ENCODE results near the gene TTC5.
A peak's percentile ranks its signal among the peaks of the same experiment; 100 is the strongest.

Gene TTC5

GRCh38 chr14:20346713-20347112 lies 41.0 kb upstream of the TTC5 start:
- Histone ChIP-seq H3K36me3 (replicated peaks in 1 of 2; ENCODE audit: control insufficient read depth in 2 of 2, insufficient read depth in 2 of 2, low read length in 2 of 2) (peaks cover 23 to 67% of the 10 kb centered on the region in 2 donors), H3K4me1 (ENCODE audit: control insufficient read depth in 2 of 2, insufficient read depth in 1 of 2, low read depth in 1 of 2, low read length in 2 of 2) (peaks cover 0 to 3% of the 10 kb centered on the region in 2 donors), H2BK15ac (ENCODE audit: low read length) (no peak overlapping the region), H3K9me3 (replicated peaks in 1 of 2; ENCODE audit: control insufficient read depth in 2 of 2, insufficient read depth in 1 of 2, low read depth in 1 of 2, low read length in 2 of 2) (no peaks in the 10 kb centered on the region), H3K23ac (ENCODE audit: low read depth, low read length, poor library complexity) (no peak overlapping the region), H3K27me3 (ENCODE audit: control insufficient read depth in 3 of 3, insufficient read depth in 3 of 3, low read depth in 1 of 3, low read length in 3 of 3) (no peaks in the 10 kb centered on the region), H2BK5ac (ENCODE audit: low read length) (no peak overlapping the region), H2BK120ac (ENCODE audit: low read depth, low read length) (no peak overlapping the region), H3K27ac (replicated peaks; ENCODE audit: low read length) (no peak overlapping the region), H4K8ac (ENCODE audit: low read depth, low read length) (no peak overlapping the region), H3K14ac (ENCODE audit: low read length) (no peak overlapping the region), H2AK5ac (ENCODE audit: low read depth, low read length) (no peak overlapping the region), H3K18ac (ENCODE audit: low read length) (no peak overlapping the region), H3K4me3 (ENCODE audit: low read length in 2 of 2) (no peak overlapping the region), H3K4me2 (ENCODE audit: insufficient read depth, low read length, poor library complexity, severe bottlenecking) (no peak overlapping the region), H3K79me1 (ENCODE audit: low read depth, low read length) (no peaks in the 10 kb centered on the region), H3K4ac (ENCODE audit: low read length) (no peak overlapping the region), H2AFZ (ENCODE audit: low read length) (no peak overlapping the region), H4K91ac (ENCODE audit: low read depth, low read length, poor library complexity) (no peak overlapping the region), H3K9ac (ENCODE audit: low read depth, low read length, poor library complexity) (no peak overlapping the region), H2BK12ac (ENCODE audit: low read length) (no peak overlapping the region)
- WGBS, 2 donors (ENCODE audit: extremely low coverage in 2 of 2, insufficient read length in 2 of 2, insufficient replicate concordance in 1 of 2): no CpG with 5 or more reads among the region's 1 CpG
- no peak for DNase-seq (ENCODE audit: low spot score)

- H3K36me3 ChIP-seq (replicated peaks in 1 of 2; ENCODE audit: control insufficient read depth in 2 of 2, insufficient read depth in 2 of 2, low read length in 2 of 2): peaks cover 17 to 56% of the 10 kb centered on the region in 2 donors
- no peak overlapping the region for H3K18ac ChIP-seq (ENCODE audit: low read length)
- no peak overlapping the region for H3K4me2 ChIP-seq (ENCODE audit: insufficient read depth, low read length, poor library complexity, severe bottlenecking)
- H3K9me3 ChIP-seq (replicated peaks in 1 of 2; ENCODE audit: control insufficient read depth in 2 of 2, insufficient read depth in 1 of 2, low read depth in 1 of 2, low read length in 2 of 2): no peaks in the 10 kb centered on the region
- H3K4me3 ChIP-seq (ENCODE audit: low read length in 2 of 2): no peak overlapping the region
- no peak overlapping the region for H3K9ac ChIP-seq (ENCODE audit: low read depth, low read length, poor library complexity)
- H3K4ac ChIP-seq (ENCODE audit: low read length): no peak overlapping the region
- no peak overlapping the region for H2BK5ac ChIP-seq (ENCODE audit: low read length)
- no peak overlapping the region for H2BK120ac ChIP-seq (ENCODE audit: low read depth, low read length)
- no peak overlapping the region for H2AFZ ChIP-seq (ENCODE audit: low read length)
- H3K79me1 ChIP-seq (ENCODE audit: low read depth, low read length): no peaks in the 10 kb centered on the region
- H2AK5ac ChIP-seq (ENCODE audit: low read depth, low read length): no peak overlapping the region
- H4K91ac ChIP-seq (ENCODE audit: low read depth, low read length, poor library complexity): no peak overlapping the region
- WGBS, 2 donors (ENCODE audit: extremely low coverage in 2 of 2, insufficient read length in 2 of 2, insufficient replicate concordance in 1 of 2): no CpG with 5 or more reads among the region's 1 CpG
- H4K8ac ChIP-seq (ENCODE audit: low read depth, low read length): no peak overlapping the region
- H3K27ac ChIP-seq (replicated peaks; ENCODE audit: low read length): no peak overlapping the region
- DNase-seq (ENCODE audit: low spot score): no peak
- no peak overlapping the region for H3K14ac ChIP-seq (ENCODE audit: low read length)
- H3K27me3 ChIP-seq (ENCODE audit: control insufficient read depth in 3 of 3, insufficient read depth in 3 of 3, low read depth in 1 of 3, low read length in 3 of 3): no peaks in the 10 kb centered on the region
- H3K4me1 ChIP-seq (ENCODE audit: control insufficient read depth in 2 of 2, insufficient read depth in 1 of 2, low read depth in 1 of 2, low read length in 2 of 2): peaks cover 0 to 3% of the 10 kb centered on the region in 2 donors
- no peak overlapping the region for H3K23ac ChIP-seq (ENCODE audit: low read depth, low read length, poor library complexity)
- no peak overlapping the region for H2BK12ac ChIP-seq (ENCODE audit: low read length)
- no peak overlapping the region for H2BK15ac ChIP-seq (ENCODE audit: low read length)
Observed at GRCh38 chr14:20345366-20345765, 39.6 kb upstream of the TTC5 start.

GRCh38 chr14:20343862-20344220 lies 38.1 kb upstream of the TTC5 start:
- Histone ChIP-seq H3K4ac (ENCODE audit: low read length) (no peak overlapping the region), H2BK12ac (ENCODE audit: low read length) (no peak overlapping the region), H2BK120ac (ENCODE audit: low read depth, low read length) (no peak overlapping the region), H3K4me2 (ENCODE audit: insufficient read depth, low read length, poor library complexity, severe bottlenecking) (peak overlapping the region; percentile 46), H2BK5ac (ENCODE audit: low read length) (no peak overlapping the region), H2BK15ac (ENCODE audit: low read length) (no peak overlapping the region), H3K18ac (ENCODE audit: low read length) (no peak overlapping the region), H2AK5ac (ENCODE audit: low read depth, low read length) (no peak overlapping the region), H4K91ac (ENCODE audit: low read depth, low read length, poor library complexity) (no peak overlapping the region), H4K8ac (ENCODE audit: low read depth, low read length) (no peak overlapping the region), H3K36me3 (replicated peaks in 1 of 2; ENCODE audit: control insufficient read depth in 2 of 2, insufficient read depth in 2 of 2, low read length in 2 of 2) (peaks cover 14 to 41% of the 10 kb centered on the region in 2 donors), H3K14ac (ENCODE audit: low read length) (no peak overlapping the region), H3K4me3 (ENCODE audit: low read length in 2 of 2) (peak overlapping the region; percentile 65 to 94), H3K23ac (ENCODE audit: low read depth, low read length, poor library complexity) (no peak overlapping the region), H3K27ac (replicated peaks; ENCODE audit: low read length) (no peak overlapping the region), H3K9me3 (replicated peaks in 1 of 2; ENCODE audit: control insufficient read depth in 2 of 2, insufficient read depth in 1 of 2, low read depth in 1 of 2, low read length in 2 of 2) (no peaks in the 10 kb centered on the region), H3K79me1 (ENCODE audit: low read depth, low read length) (no peaks in the 10 kb centered on the region), H3K9ac (ENCODE audit: low read depth, low read length, poor library complexity) (no peak overlapping the region), H3K4me1 (ENCODE audit: control insufficient read depth in 2 of 2, insufficient read depth in 1 of 2, low read depth in 1 of 2, low read length in 2 of 2) (peaks cover 0 to 3% of the 10 kb centered on the region in 2 donors), H3K27me3 (ENCODE audit: control insufficient read depth in 3 of 3, insufficient read depth in 3 of 3, low read depth in 1 of 3, low read length in 3 of 3) (no peaks in the 10 kb centered on the region), H2AFZ (ENCODE audit: low read length) (peak overlapping the region; percentile 81)
- no CpG with 5 or more reads among the region's 3 CpGs for WGBS, 2 donors (ENCODE audit: extremely low coverage in 2 of 2, insufficient read length in 2 of 2, insufficient replicate concordance in 1 of 2)
- DNase-seq (ENCODE audit: low spot score): no peak

GRCh38 chr14:20343092-20343861 lies 37.5 kb upstream of the TTC5 start, which contains the start of gene PARP2:
TSS of gene PARP2 (plus strand) at chr14:20343635. CDS start at chr14:20343642, 7 bp downstream.
- Histone ChIP-seq H4K8ac (ENCODE audit: low read depth, low read length) (no peak within 1 kb of the TSS), H3K14ac (ENCODE audit: low read length) (no peak within 1 kb of the TSS), H2AFZ (ENCODE audit: low read length) (peak within 1 kb of the TSS; percentile 97), H3K36me3 (replicated peaks in 1 of 2; ENCODE audit: control insufficient read depth in 2 of 2, insufficient read depth in 2 of 2, low read length in 2 of 2) (peaks cover 14 to 35% of the 10 kb centered on the region in 2 donors), H2AK5ac (ENCODE audit: low read depth, low read length) (no peak within 1 kb of the TSS), H3K9me3 (replicated peaks in 1 of 2; ENCODE audit: control insufficient read depth in 2 of 2, insufficient read depth in 1 of 2, low read depth in 1 of 2, low read length in 2 of 2) (no peaks in the 10 kb centered on the region), H3K4me1 (ENCODE audit: control insufficient read depth in 2 of 2, insufficient read depth in 1 of 2, low read depth in 1 of 2, low read length in 2 of 2) (peaks cover 0 to 3% of the 10 kb centered on the region in 2 donors), H2BK120ac (ENCODE audit: low read depth, low read length) (no peak within 1 kb of the TSS), H3K23ac (ENCODE audit: low read depth, low read length, poor library complexity) (peak within 1 kb of the TSS; percentile 94), H3K79me1 (ENCODE audit: low read depth, low read length) (no peaks in the 10 kb centered on the region), H3K4me3 (ENCODE audit: low read length in 2 of 2) (peak within 1 kb of the TSS; percentile 86 to 94), H2BK15ac (ENCODE audit: low read length) (no peak within 1 kb of the TSS), H3K4ac (ENCODE audit: low read length) (no peak within 1 kb of the TSS), H3K9ac (ENCODE audit: low read depth, low read length, poor library complexity) (peak within 1 kb of the TSS; percentile 92), H3K4me2 (ENCODE audit: insufficient read depth, low read length, poor library complexity, severe bottlenecking) (peak within 1 kb of the TSS; percentile 46), H2BK5ac (ENCODE audit: low read length) (peak within 1 kb of the TSS; percentile 32), H3K18ac (ENCODE audit: low read length) (peak within 1 kb of the TSS; percentile 82), H3K27ac (replicated peaks; ENCODE audit: low read length) (peak within 1 kb of the TSS; percentile 99), H3K27me3 (ENCODE audit: control insufficient read depth in 3 of 3, insufficient read depth in 3 of 3, low read depth in 1 of 3, low read length in 3 of 3) (no peaks in the 10 kb centered on the region), H2BK12ac (ENCODE audit: low read length) (no peak within 1 kb of the TSS), H4K91ac (ENCODE audit: low read depth, low read length, poor library complexity) (no peak within 1 kb of the TSS)
- no CpG with 5 or more reads among the region's 50 CpGs for WGBS, 2 donors (ENCODE audit: extremely low coverage in 2 of 2, insufficient read length in 2 of 2, insufficient replicate concordance in 1 of 2)
- peak; percentile 100 for DNase-seq (ENCODE audit: low spot score)

All from neuronal stem cell (in vitro differentiated cells).